ENCODE data around the gene MEPE.

MEPE gene

DNA sequence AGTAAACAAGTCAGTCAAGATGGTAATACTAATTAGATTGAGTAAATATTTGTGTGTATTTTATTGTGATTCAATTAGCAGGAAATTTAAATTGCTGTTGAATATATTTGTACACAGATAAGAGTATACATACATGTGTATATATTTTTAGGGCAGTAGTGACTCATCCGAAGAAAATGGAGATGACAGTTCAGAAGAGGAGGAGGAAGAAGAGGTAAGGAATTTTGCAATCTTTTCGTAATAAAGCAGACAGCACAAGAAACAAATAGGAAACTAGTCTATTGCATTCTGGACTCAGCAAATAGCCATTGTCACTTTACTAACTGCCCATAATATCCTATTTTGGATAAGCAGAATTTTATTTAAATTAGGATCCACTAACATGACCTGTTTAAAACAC, 26.8 kb upstream of the MEPE start:
- CTCF ChIA-PET: no interaction called here
- H3K36me3 ChIP-seq (ENCODE audit: control insufficient read depth in 2 of 2, insufficient read depth in 1 of 2, low read length in 2 of 2): no peaks in the 10 kb centered on the region
- H3K4me1 ChIP-seq (ENCODE audit: control insufficient read depth, insufficient read depth, low read length): no peaks in the 10 kb centered on the region
- no peak for TF ChIP-seq ZBTB48 (tag by site-specific recombination; IDR thresholded peaks at IDR 0.05)
- no peaks in the 10 kb centered on the region for H3K9me3 ChIP-seq (ENCODE audit: control insufficient read depth, insufficient read depth, low read depth, low read length)
- H3K27ac ChIP-seq (ENCODE audit: extremely low read depth, low read depth, low read length): no peak overlapping the region
- POLR2A ChIA-PET: no interaction called here
- no peak overlapping the region for H3K4me3 ChIP-seq (ENCODE audit: low read depth, low read length)

- ChIA-PET POLR2A (no interaction called here), CTCF (no interaction called here)
- Histone ChIP-seq H3K4me1 (ENCODE audit: control insufficient read depth, insufficient read depth, low read length) (no peaks in the 10 kb centered on the region), H3K4me3 (ENCODE audit: low read depth, low read length) (no peak overlapping the region), H3K9me3 (ENCODE audit: control insufficient read depth, insufficient read depth, low read depth, low read length) (no peaks in the 10 kb centered on the region), H3K36me3 (ENCODE audit: control insufficient read depth in 2 of 2, insufficient read depth in 1 of 2, low read length in 2 of 2) (no peaks in the 10 kb centered on the region), H3K27ac (ENCODE audit: extremely low read depth, low read depth, low read length) (no peak overlapping the region)
- TF ChIP-seq HIC1 (tag by site-specific recombination; IDR thresholded peaks at IDR 0.05) (no peak), ZSCAN23 (tag by site-specific recombination; IDR thresholded peaks at IDR 0.05) (no peak), ZNF692 (tag by site-specific recombination; IDR thresholded peaks at IDR 0.05) (no peak), MYNN (tag by site-specific recombination; IDR thresholded peaks at IDR 0.05; ENCODE audit: borderline replicate concordance) (no peak), ZNF169 (tag by site-specific recombination; IDR thresholded peaks at IDR 0.05) (no peak), ZBTB1 (tag by site-specific recombination; IDR thresholded peaks at IDR 0.05) (no peak), ZNF580 (tag by site-specific recombination; IDR thresholded peaks at IDR 0.05) (no peak), ELK4 (IDR thresholded peaks at IDR 0.05; ENCODE audit: borderline replicate concordance, low read depth, low read length) (no peak), ZNF335 (tag by site-specific recombination; conservative IDR thresholded peaks at IDR 0.05) (no peak), ZNF645 (tag by site-specific recombination; IDR thresholded peaks at IDR 0.05) (no peak), ZSCAN16 (tag by site-specific recombination; IDR thresholded peaks at IDR 0.05) (no peak), ZNF530 (tag by site-specific recombination; IDR thresholded peaks at IDR 0.05; ENCODE audit: low read depth) (no peak)
- TF ChIP-seq, protein P1, sequence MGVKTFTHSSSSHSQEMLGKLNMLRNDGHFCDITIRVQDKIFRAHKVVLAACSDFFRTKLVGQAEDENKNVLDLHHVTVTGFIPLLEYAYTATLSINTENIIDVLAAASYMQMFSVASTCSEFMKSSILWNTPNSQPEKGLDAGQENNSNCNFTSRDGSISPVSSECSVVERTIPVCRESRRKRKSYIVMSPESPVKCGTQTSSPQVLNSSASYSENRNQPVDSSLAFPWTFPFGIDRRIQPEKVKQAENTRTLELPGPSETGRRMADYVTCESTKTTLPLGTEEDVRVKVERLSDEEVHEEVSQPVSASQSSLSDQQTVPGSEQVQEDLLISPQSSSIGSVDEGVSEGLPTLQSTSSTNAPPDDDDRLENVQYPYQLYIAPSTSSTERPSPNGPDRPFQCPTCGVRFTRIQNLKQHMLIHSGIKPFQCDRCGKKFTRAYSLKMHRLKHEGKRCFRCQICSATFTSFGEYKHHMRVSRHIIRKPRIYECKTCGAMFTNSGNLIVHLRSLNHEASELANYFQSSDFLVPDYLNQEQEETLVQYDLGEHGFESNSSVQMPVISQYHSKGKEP (tag by site-specific recombination; IDR thresholded peaks at IDR 0.05): no peak
Observed at GRCh38 chr4:87806520-87806919, 26.2 kb upstream of the MEPE start.

GRCh38 chr4:87807402-87807801, 25.4 kb upstream of the MEPE start:
- no peaks in the 10 kb centered on the region for H3K4me1 ChIP-seq (ENCODE audit: control insufficient read depth, insufficient read depth, low read length)
- H3K27ac ChIP-seq (ENCODE audit: extremely low read depth, low read depth, low read length): no peak overlapping the region
- no peaks in the 10 kb centered on the region for H3K36me3 ChIP-seq (ENCODE audit: control insufficient read depth in 2 of 2, insufficient read depth in 1 of 2, low read length in 2 of 2)
- ChIA-PET POLR2A (no interaction called here), CTCF (interaction anchor here (0.7 kb wide), 1 partner anchor 310 kb away, joined by 3 read pairs; no protein-coding TSS in a partner anchor)
- no peaks in the 10 kb centered on the region for H3K9me3 ChIP-seq (ENCODE audit: control insufficient read depth, insufficient read depth, low read depth, low read length)
- no peak overlapping the region for H3K4me3 ChIP-seq (ENCODE audit: low read depth, low read length)
- TF ChIP-seq ZNF341 (tag by site-specific recombination; IDR thresholded peaks at IDR 0.05; ENCODE audit: low read depth) (no peak), ZNF837 (tag by site-specific recombination; IDR thresholded peaks at IDR 0.05) (no peak), ZNF776 (tag by site-specific recombination; IDR thresholded peaks at IDR 0.05; ENCODE audit: borderline replicate concordance) (no peak), REST (tag by site-specific recombination; IDR thresholded peaks at IDR 0.05) (no peak), KLF7 (tag by site-specific recombination; IDR thresholded peaks at IDR 0.05; ENCODE audit: borderline replicate concordance) (no peak), ZNF140 (tag by site-specific recombination; IDR thresholded peaks at IDR 0.05) (no peak), ZNF350 (tag by site-specific recombination; IDR thresholded peaks at IDR 0.05) (no peak)

Measured in HEK293 (cell line).